Fibroblast of lung (primary cell): ENCODE data around the gene PEX5. TPM values are rescaled to one million over a fixed set of nuclear protein-coding genes. Genes with fewer than 3 reads are reported as not detected.

Source experiments
- DNase-seq, 2 donors: peaks; one replicate each; pipeline versions ENCODE4 v3.0.0 to v3.0.0-alpha.2; 2010; ENCODE audit warnings: low read depth in 2 of 2
- H2AFZ ChIP-seq: 2 replicates; pipeline ENCODE4 v1.5.1; 2012; ENCODE audit warnings: low read length, control low read depth, inconsistent platforms
- H3K27ac ChIP-seq: 2 replicates; pipeline ENCODE4 v1.5.1; 2011; ENCODE audit warnings: low read length, control low read depth; ENCODE audit not compliant: insufficient read depth
- H3K27me3 ChIP-seq: 2 replicates; pipeline ENCODE4 v1.5.1; 2011; ENCODE audit warnings: mild to moderate bottlenecking, low read length; ENCODE audit not compliant: control insufficient read depth, insufficient read depth
- H3K36me3 ChIP-seq: 2 replicates; pipeline ENCODE4 v1.5.1; 2011; ENCODE audit warnings: low read length; ENCODE audit not compliant: control insufficient read depth, insufficient read depth
- H3K4me1 ChIP-seq: 2 replicates; pipeline ENCODE4 v1.5.1; 2011; ENCODE audit warnings: low read length; ENCODE audit not compliant: control insufficient read depth, insufficient read depth; ENCODE audit errors: extremely low read depth
- H3K4me2 ChIP-seq: 2 replicates; pipeline ENCODE4 v1.5.1; 2011; ENCODE audit warnings: low read length, control low read depth; ENCODE audit not compliant: insufficient read depth; ENCODE audit errors: extremely low read depth
- H3K4me3 ChIP-seq, 4 experiments: fragments of 200-600 bp in 1 of 4; sonication (generic) in 1 of 4; replicated peaks in 1 of 4; 2 replicates each; pipeline ENCODE4 v1.5.1; 2011 to 2016; ENCODE audit warnings: low read length in 4 of 4, low read depth in 3 of 4, mild to moderate bottlenecking in 3 of 4, control low read depth in 2 of 4, inconsistent platforms in 1 of 4, mixed read lengths in 1 of 4; ENCODE audit not compliant: insufficient read depth in 1 of 4; ENCODE audit errors: control extremely low read depth in 1 of 4
- H3K79me2 ChIP-seq: 2 replicates; pipeline ENCODE4 v1.5.1; 2012; ENCODE audit warnings: mild to moderate bottlenecking, low read length, inconsistent platforms; ENCODE audit not compliant: control insufficient read depth, insufficient read depth
- H3K9ac ChIP-seq: 2 replicates; pipeline ENCODE4 v1.5.1; 2011; ENCODE audit warnings: mild to moderate bottlenecking, low read length, control low read depth; ENCODE audit not compliant: insufficient read depth
- H3K9me3 ChIP-seq: 2 replicates; pipeline ENCODE4 v1.5.1; 2012; ENCODE audit warnings: low read depth, low read length; ENCODE audit not compliant: control insufficient read depth, insufficient read depth
- H4K20me1 ChIP-seq: 2 replicates; pipeline ENCODE4 v1.5.1; 2011; ENCODE audit warnings: low read length; ENCODE audit not compliant: control insufficient read depth, insufficient read depth; ENCODE audit errors: extremely low read depth
- CTCF ChIP-seq, 2 donors: IDR thresholded peaks in 1 of 2; conservative IDR thresholded peaks in 1 of 2; 1 replicate in 1 of 2; 2 replicates in 1 of 2; pipeline ENCODE4 v1.5.1; 2011 to 2012; ENCODE audit warnings: low read length in 2 of 2, control low read depth in 1 of 2, inconsistent platforms in 1 of 2, low read depth in 1 of 2, mild to moderate bottlenecking in 1 of 2
- EZH2 ChIP-seq: IDR thresholded peaks from 2 replicates; pipeline ENCODE4 v1.5.1; 2012; ENCODE audit warnings: low read length, control low read depth, mild to moderate bottlenecking; ENCODE audit errors: missing control alignments
- polyA plus RNA-seq, 2 donors: library from polyadenylated mRNA; depleted of rRNA in 1 of 2; stranded (reverse) in 1 of 2; unstranded in 1 of 2; fragments of >200 nt; gene quantifications; 2 replicates each; pipeline ENCODE4 v1.2.1, GENCODE V29; 2011 to 2012; ENCODE audit warnings: missing spikeins in 1 of 2
- total RNA-seq: library from RNA; depleted of rRNA; stranded (reverse); fragments of >200 nt; gene quantifications from 2 replicates; pipeline ENCODE4 v1.2.1, GENCODE V29; 2014

The PEX5 gene
- total and polyA plus RNA-seq, 2 donors (not counting 1 experiment from before 2014, with no cell fraction given): 18.7 to 23.3 TPM

- no peak overlapping the region for H3K4me3 ChIP-seq
- peaks cover 6% of the 10 kb centered on the region for H3K27me3 ChIP-seq
- no peak overlapping the region for H3K27ac ChIP-seq
- DNase-seq: no peak
- H3K9ac ChIP-seq: no peak overlapping the region
- TF ChIP-seq CTCF (conservative IDR thresholded peaks at IDR 0.05 in 1 of 2, IDR thresholded peaks at IDR 0.05 in 1 of 2; ENCODE audit: low read depth in 1 of 2, low read length in 2 of 2): no peak
- no peak for TF ChIP-seq EZH2
- no peaks in the 10 kb centered on the region for H3K9me3 ChIP-seq
- H3K4me1 ChIP-seq: no peaks in the 10 kb centered on the region
- no peak overlapping the region for H3K4me2 ChIP-seq
- H4K20me1 ChIP-seq: no peaks in the 10 kb centered on the region
- H3K79me2 ChIP-seq: no peaks in the 10 kb centered on the region
- H2AFZ ChIP-seq: no peak overlapping the region
- H3K36me3 ChIP-seq: no peaks in the 10 kb centered on the region
Measured at GRCh38 chr12:7158781-7159609, 30.5 kb upstream of the PEX5 start.

- no peak overlapping the region for H3K27ac ChIP-seq
- no peaks in the 10 kb centered on the region for H3K4me1 ChIP-seq
- H3K4me2 ChIP-seq: no peak overlapping the region
- H4K20me1 ChIP-seq: no peaks in the 10 kb centered on the region
- H2AFZ ChIP-seq: no peak overlapping the region
- no peaks in the 10 kb centered on the region for H3K36me3 ChIP-seq
- H3K9me3 ChIP-seq: no peaks in the 10 kb centered on the region
- TF ChIP-seq CTCF (conservative IDR thresholded peaks at IDR 0.05 in 1 of 2, IDR thresholded peaks at IDR 0.05 in 1 of 2; ENCODE audit: low read depth in 1 of 2, low read length in 2 of 2) (no peak), EZH2 (no peak)
- peaks cover 6% of the 10 kb centered on the region for H3K27me3 ChIP-seq
- H3K79me2 ChIP-seq: no peaks in the 10 kb centered on the region
- no peak overlapping the region for H3K9ac ChIP-seq
- no peak overlapping the region for H3K4me3 ChIP-seq
- DNase-seq: no peak
Measured at GRCh38 chr12:7160183-7160582, 29.3 kb upstream of the PEX5 start.

GRCh38 chr12:7161327-7161726, 28.2 kb upstream of the PEX5 start:
- Histone ChIP-seq H3K9me3 (no peaks in the 10 kb centered on the region), H3K36me3 (no peaks in the 10 kb centered on the region), H3K27ac (no peak overlapping the region), H3K79me2 (no peaks in the 10 kb centered on the region), H3K4me2 (no peak overlapping the region), H3K4me1 (no peaks in the 10 kb centered on the region), H3K9ac (no peak overlapping the region), H3K4me3 (no peak overlapping the region), H3K27me3 (peaks cover 6% of the 10 kb centered on the region), H2AFZ (no peak overlapping the region), H4K20me1 (no peaks in the 10 kb centered on the region)
- no peak for TF ChIP-seq CTCF (conservative IDR thresholded peaks at IDR 0.05 in 1 of 2, IDR thresholded peaks at IDR 0.05 in 1 of 2; ENCODE audit: low read depth in 1 of 2, low read length in 2 of 2)
- TF ChIP-seq EZH2: no peak
- no peak for DNase-seq
